ENCODE measurements around the gene KIF13A.
"Not testable (repeated sequence)": the region's sequence is repeated elsewhere in the genome, so short reads cannot be mapped to it uniquely, and the experiment has no call there.

The KIF13A gene

GRCh38 chr6:17967668-17968518 is 19.5 kb downstream of the KIF13A start:
- no peak for DNase-seq

DNA sequence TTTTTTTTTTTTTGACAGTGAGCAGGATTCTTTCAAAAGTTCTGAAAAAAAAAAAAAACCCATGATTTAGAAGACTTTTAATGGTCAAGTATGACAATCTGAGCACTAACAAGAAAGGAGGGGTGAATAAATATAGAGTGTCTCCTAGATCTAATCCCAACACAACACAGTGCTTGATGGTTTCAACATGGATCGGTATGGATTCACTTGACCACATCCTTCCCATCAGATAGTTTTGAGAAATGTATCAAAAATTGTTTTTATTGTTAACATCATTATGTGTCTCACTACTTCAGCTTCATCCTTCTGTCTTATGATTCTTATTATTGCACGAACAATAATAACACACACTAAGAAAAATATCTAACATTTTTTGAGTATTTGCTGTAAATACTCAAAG is 21.0 kb downstream of the KIF13A start:
- DNase-seq = no peak

- DNase-seq = no peak
These were observed 22.0 kb downstream of the KIF13A start for GRCh38 chr6:17965397-17965796.

DNA sequence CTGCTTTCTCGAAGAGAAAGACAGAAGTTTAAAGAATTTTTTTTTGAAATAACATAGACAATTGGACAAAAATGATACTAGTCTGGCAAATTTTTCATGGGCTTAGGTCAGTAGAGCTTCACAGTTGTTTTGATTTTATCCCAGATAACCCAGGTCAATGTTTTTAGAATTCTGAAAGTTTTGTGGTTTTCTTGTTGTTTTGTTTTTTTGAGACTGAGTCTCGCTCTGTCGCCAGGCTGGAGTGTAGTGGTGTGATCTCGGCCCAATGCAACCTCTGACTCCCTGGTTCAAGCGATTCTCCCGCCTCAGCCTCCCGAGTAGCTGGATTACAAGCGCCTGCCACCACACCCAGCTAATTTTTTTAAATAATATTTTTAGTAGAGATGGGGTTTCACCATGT is 22.8 kb downstream of the KIF13A start:
- no peak for DNase-seq

- no peak for DNase-seq
These were observed 24.9 kb downstream of the KIF13A start for GRCh38 chr6:17962436-17963031.

DNA sequence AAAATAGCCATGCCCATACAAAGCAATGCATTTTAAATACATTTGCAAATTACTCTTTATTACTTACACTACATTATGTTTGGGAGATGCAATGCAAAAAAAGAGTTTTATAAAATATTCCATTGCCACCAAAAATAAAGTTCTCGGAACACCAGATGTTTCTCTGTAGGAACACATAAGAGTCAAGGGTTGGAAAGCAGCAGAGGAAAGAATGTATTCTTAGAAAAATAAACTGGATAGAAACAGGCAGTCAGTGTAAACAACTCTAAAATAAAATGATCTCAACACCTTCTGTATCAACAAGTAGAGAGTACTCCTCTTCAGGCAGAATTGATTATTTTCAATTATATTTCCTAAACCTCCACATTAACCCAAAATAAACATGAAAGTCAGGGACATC is 28.1 kb downstream of the KIF13A start:
- DNase-seq = no peak

DNA sequence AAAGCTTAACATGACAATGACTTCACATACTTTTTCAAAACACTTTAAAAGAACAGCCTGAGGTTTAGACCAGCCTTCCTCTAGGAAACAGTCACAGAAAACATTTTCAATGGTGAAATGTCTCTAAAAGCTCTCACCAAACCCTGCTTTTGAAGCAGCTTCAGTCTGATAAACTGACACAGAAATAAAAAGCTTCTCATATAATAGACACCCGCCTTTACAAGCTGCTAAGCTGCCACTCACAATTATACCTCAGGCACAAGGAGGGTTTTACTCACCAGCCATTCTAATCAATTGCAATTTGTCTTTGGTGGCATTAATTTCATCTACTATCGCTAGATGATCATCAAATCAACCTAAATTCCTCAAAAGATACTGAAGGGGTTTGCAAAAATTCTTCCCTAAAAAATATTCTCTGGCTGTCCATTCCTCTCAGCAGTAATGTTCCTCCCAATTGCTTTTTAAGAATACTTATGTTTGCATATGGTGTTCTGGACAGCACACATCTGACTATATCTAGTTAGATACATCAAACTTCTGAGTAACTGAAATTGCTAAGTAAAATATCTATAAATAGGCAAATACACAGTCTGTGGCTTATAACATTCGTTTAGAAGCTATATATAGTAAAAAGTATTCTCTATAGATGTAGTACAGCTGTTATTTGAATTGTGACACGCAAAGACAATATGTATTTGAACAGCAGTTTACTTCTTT is 29.4 kb downstream of the KIF13A start:
- DNase-seq = no peak

- no peak for DNase-seq
These were observed 29.9 kb downstream of the KIF13A start for GRCh38 chr6:17957498-17957897.

DNA sequence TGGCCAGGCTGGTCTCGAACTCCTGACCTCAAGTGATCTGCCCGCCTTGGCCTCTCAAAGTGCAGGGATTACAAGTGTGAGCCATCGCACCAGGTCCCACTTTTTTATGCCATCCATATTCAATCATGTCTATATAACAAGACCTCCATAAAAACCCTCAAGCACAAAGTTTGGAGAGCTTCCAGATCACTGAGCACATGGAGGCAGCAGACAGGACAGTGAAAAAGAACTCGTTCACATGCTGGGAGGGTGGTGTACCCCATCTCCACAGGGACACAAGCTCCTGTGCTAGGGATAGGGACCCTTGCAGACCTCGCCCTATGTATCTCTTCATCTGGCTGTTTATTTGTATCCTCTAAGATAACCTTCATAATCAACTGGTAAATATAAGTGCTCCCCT is 30.3 kb downstream of the KIF13A start:
- no peak for DNase-seq

GRCh38 chr6:17950095-17950494 is 37.3 kb downstream of the KIF13A start:
- DNase-seq = no peak

DNA sequence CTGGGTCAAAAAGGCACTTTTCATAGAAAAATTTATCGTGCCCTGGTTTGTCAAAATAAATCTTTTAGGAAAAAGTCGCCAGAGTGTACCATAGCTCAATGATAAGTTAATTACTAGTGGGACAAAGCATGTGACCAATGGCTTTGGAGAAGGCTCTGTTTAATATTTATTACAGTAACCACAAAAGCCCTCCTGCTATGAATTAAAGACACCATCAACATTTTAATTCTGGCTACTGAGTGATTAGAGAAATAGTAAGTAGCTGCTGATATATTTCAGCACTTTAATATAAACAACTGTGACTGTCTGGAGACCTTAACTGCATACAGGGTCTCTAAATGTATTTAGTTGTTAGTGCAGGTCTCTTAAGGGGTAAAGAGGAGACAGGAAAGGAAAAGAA is 38.3 kb downstream of the KIF13A start:
- no peak for DNase-seq

GRCh38 chr6:17948725-17949124 is 38.7 kb downstream of the KIF13A start:
- DNase-seq = no peak

GRCh38 chr6:17947574-17947973 is 39.9 kb downstream of the KIF13A start:
- DNase-seq = not testable (repeated sequence)

GRCh38 chr6:17945575-17945974 is 41.9 kb downstream of the KIF13A start:
- no peak for DNase-seq

- no peak for DNase-seq
These were observed 42.3 kb downstream of the KIF13A start for GRCh38 chr6:17945111-17945510.

DNA sequence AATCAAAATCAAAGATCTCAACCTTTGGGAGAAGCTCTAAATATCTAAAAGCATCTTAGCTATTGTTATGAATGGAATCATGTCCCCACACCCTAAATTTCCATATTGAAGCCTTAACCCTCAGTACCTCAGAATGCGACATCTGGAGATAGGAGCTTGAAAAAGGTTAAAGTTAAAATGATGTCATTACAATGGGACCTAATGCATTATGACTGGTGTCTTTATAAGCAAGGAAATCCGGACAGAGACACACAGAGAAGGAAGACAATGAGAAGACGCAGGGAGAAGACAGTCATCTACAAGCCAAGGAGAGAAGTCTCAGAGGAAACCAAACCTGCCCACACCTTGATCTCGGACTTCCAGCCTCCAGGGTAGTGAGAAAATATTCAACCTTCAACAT is 46.1 kb downstream of the KIF13A start:
- no peak for DNase-seq

GRCh38 chr6:17940151-17940792 is 47.2 kb downstream of the KIF13A start:
- DNase-seq = no peak

- no peak for DNase-seq
These were observed 48.5 kb downstream of the KIF13A start for GRCh38 chr6:17938901-17939300.

DNA sequence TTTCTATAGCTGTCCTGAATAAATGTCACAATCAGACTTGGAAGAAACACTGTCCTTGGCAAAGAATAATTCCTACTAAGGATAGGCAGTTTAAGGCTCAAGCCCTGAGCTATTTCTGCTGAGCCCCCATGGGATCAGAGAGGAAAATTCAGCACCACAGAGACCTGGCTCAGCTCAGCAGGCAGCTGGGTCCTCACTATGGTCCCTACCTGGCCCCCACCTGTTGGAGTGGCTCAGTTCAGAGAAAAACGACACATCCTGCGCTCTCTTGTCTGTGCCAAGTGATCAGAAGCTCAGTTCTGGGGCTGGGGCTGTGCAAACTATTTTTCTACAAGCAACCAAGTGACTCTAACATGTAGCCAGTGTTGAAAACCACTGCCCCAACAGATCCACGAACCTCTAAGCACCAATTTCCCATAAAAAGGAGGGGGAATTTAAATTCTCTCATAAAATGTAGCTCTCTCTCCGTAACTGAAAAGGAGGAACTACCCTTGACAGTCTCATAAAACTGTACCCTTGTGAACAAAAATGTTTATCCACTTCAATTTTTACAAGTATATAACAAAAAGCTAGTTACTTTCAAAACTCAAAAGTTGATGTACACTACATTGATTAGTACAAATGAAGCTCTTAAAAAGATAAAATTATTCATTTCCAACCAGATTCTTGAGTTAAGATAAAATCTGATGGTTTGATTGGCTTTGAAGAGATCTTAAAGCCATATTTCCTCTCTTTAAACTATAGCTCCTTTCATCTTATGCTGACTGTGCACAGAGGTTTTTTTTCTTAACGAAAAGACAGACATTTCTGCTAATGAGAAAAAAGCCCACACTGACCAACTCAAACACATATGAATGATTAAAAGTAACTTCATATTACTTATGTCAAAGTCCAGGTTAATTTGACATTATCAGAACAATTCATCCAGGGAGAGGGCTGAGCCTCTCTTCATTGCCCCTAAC is 52.0 kb downstream of the KIF13A start:
- DNase-seq = no peak

GRCh38 chr6:17933716-17934115 is 53.7 kb downstream of the KIF13A start:
- DNase-seq = no peak

GRCh38 chr6:17932330-17932852 is 55.0 kb downstream of the KIF13A start:
- DNase-seq = no peak

DNA sequence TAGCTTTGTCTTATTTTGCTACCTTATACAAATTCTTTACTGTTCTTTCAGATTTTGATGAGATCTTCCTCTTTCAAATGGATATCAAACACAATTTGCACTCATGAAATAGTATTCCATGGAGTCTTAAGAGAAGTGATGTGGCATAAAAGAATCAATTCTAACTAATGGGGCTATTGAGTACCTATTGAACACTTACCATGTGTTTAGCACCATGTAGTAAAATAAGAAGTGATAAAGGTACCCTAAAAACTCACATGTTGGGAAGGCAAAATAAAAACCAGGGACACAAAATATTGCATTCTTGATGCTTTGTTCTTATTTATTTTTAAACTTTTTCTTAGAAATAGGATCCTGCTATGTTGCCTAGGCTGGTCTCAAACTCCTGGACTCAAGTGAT is 56.2 kb downstream of the KIF13A start:
- no peak for DNase-seq
